Osteocyte (in vitro differentiated cells): ENCODE results near the gene BRD7. TPM values are rescaled to one million over a fixed set of nuclear protein-coding genes. Genes with fewer than 3 reads are reported as not detected.

Experiments used
- DNase-seq: peaks from one replicate; pipeline ENCODE4 v3.0.0; 2021; ENCODE audit warnings: mixed read lengths; ENCODE audit not compliant: unreplicated experiment; ENCODE audit errors: extremely low spot score
- H3K27ac Mint-ChIP-seq: one replicate; pipeline ENCODE4 v1.8.0; 2021; ENCODE audit warnings: mild to moderate bottlenecking, mixed read lengths; ENCODE audit not compliant: unreplicated experiment
- H3K27me3 Mint-ChIP-seq: one replicate; pipeline ENCODE4 v1.8.0; 2021; ENCODE audit warnings: mixed read lengths; ENCODE audit not compliant: unreplicated experiment
- H3K36me3 Mint-ChIP-seq: one replicate; pipeline ENCODE4 v1.8.0; 2021; ENCODE audit warnings: mixed read lengths; ENCODE audit not compliant: unreplicated experiment
- H3K4me1 Mint-ChIP-seq: one replicate; pipeline ENCODE4 v1.8.0; 2021; ENCODE audit warnings: mixed read lengths; ENCODE audit not compliant: unreplicated experiment
- H3K4me3 Mint-ChIP-seq: one replicate; pipeline ENCODE4 v1.8.0; 2021; ENCODE audit warnings: mild to moderate bottlenecking, moderate library complexity, mixed read lengths; ENCODE audit not compliant: unreplicated experiment
- H3K9me3 Mint-ChIP-seq: one replicate; pipeline ENCODE4 v1.8.0; 2021; ENCODE audit warnings: mixed read lengths; ENCODE audit not compliant: unreplicated experiment
- CTCF ChIP-seq: fragments of 200-600 bp; sonication (generic); IDR thresholded peaks from 2 replicates; pipeline ENCODE4 v1.5.0; 2021; ENCODE audit warnings: antibody characterized with exemption, mild to moderate bottlenecking, moderate library complexity
- total RNA-seq: library from RNA; stranded (reverse); gene quantifications from 2 replicates; pipeline ENCODE4 v1.2.1, GENCODE V29; 2021

The BRD7 gene
- total RNA-seq, 1 donor from 2014 or later: 72.3 TPM

DNA sequence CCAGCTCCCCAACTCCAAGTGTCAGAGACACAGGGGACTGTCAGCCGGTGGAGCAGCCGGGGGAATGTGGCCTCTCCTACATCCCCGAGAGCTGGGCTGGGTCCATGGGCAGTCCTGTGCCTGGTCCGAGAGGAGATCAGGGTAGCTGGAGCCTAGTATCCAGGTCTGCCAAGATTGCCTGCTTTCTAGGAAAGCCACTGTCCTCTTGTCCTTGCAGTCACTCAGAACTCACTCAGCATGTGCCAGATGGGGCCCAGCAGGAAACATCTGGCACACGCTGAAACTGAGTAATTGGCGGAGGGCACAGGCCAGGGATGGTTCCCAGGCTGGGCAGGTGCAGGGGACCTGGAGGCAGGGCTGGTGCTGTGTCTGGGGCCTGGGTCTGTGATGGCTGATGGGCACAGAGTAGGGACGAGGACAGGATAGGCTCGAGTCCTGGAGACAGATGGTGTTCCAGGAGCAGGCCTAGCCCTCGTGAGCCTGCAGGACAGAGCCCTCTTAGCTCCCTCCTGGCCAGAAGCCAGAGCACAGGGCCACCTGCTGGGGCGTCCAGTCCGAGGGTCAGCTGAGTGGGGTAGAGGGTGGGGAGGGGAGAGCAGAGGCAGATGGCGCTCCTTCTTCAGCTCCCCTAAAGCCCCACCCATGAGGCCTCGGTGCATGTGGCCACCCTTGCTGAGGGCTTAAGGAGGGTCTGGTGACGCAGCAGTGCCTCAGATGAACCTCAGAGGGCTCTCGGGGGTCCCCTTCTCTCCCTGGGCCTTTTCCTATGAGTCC is 71.3 kb downstream of the BRD7 start:
- Mint-ChIP-seq H3K9me3 (no peaks in the 10 kb centered on the region), H3K4me1 (peaks cover 7% of the 10 kb centered on the region), H3K27me3 (no peaks in the 10 kb centered on the region), H3K27ac (no peak overlapping the region), H3K36me3 (no peaks in the 10 kb centered on the region), H3K4me3 (no peak overlapping the region)
- no peak for TF ChIP-seq CTCF
- no peak for DNase-seq

- H3K9me3 Mint-ChIP-seq: no peaks in the 10 kb centered on the region
- no peak for TF ChIP-seq CTCF
- H3K36me3 Mint-ChIP-seq: no peaks in the 10 kb centered on the region
- no peaks in the 10 kb centered on the region for H3K27me3 Mint-ChIP-seq
- H3K4me3 Mint-ChIP-seq: no peak overlapping the region
- no peak for DNase-seq
- no peak overlapping the region for H3K27ac Mint-ChIP-seq
- H3K4me1 Mint-ChIP-seq: peaks cover 3% of the 10 kb centered on the region
Measured at GRCh38 chr16:50296807-50297206, 72.0 kb downstream of the BRD7 start.

DNA sequence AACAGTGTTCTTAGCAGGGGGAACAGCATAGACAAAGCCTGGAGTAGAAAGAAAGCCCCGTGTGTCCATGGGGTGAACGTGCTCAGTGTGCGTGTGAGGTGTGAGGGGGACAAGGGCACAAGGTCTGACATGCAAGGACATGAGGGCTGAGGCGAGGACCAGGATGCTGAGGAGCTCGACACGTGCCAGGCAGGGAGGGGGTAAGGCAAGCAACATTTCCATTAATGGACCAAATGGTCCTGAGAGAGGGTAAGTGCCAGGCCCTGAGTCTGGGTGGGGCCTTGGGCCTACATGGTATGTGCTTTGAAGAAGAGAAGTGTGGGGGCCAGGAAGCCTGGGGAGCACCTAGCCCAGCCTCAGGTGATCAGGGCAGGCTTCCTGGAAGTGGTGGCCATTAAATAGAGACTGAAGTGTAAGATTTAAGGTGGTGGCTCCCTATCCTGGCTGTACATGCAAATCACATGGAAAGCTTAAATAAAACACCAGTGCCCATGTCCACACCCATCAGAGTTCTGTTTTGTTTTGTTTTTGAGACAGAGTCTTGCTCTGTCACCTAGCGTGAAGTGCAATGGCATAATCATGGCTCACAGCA is 73.2 kb downstream of the BRD7 start:
- H3K27me3 Mint-ChIP-seq: no peaks in the 10 kb centered on the region
- no peak overlapping the region for H3K27ac Mint-ChIP-seq
- DNase-seq: no peak
- no peak for TF ChIP-seq CTCF
- no peaks in the 10 kb centered on the region for H3K36me3 Mint-ChIP-seq
- no peaks in the 10 kb centered on the region for H3K9me3 Mint-ChIP-seq
- no peak overlapping the region for H3K4me3 Mint-ChIP-seq
- H3K4me1 Mint-ChIP-seq: no peaks in the 10 kb centered on the region

GRCh38 chr16:50294955-50295354 is 73.8 kb downstream of the BRD7 start:
- no peak for TF ChIP-seq CTCF
- H3K4me3 Mint-ChIP-seq: no peak overlapping the region
- DNase-seq: no peak
- H3K4me1 Mint-ChIP-seq: no peaks in the 10 kb centered on the region
- no peaks in the 10 kb centered on the region for H3K36me3 Mint-ChIP-seq
- no peaks in the 10 kb centered on the region for H3K9me3 Mint-ChIP-seq
- no peak overlapping the region for H3K27ac Mint-ChIP-seq
- no peaks in the 10 kb centered on the region for H3K27me3 Mint-ChIP-seq

DNA sequence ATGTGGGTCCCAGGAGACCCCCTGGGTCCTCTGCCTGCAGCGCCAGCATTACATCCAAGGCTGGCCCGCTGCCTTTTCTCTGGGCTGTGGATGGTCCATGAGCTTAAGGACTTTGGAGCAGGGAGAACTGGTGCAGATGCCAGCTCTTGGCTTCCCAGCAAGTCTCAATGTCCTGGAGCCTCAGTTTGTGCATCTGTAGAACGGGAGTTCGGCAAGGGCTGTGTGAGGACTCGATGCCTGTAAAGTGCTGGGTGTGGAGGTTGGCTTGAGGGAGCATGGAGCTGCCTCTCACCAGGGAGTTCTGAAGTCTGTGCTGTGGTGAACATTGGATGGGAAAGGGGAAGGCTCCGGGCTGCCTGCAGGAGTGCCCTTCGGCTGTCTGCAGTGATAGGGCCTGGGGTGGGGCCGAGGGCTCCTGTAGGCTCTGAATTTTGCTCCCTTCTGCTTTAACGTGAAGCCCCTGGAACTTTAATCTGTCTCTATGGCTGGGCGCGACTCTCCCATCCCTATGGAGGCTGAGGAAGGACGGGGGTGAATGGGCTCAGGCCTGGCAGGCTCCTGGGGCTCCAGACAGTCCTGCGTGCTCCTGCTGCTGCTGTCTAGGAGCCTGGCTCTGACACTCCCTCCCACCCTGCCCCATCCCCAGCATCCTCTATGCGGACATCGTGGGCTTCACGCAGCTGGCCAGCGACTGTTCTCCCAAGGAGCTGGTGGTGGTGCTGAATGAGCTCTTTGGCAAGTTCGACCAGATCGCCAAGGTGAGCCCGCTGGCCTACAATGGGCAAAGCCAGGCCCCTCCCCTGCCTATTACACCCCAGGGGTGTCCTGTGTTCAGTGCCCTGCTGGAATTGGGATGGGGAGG is 74.6 kb downstream of the BRD7 start:
- no peaks in the 10 kb centered on the region for H3K4me1 Mint-ChIP-seq
- TF ChIP-seq CTCF: no peak
- no peaks in the 10 kb centered on the region for H3K9me3 Mint-ChIP-seq
- no peak for DNase-seq
- no peak overlapping the region for H3K27ac Mint-ChIP-seq
- no peaks in the 10 kb centered on the region for H3K36me3 Mint-ChIP-seq
- no peak overlapping the region for H3K4me3 Mint-ChIP-seq
- H3K27me3 Mint-ChIP-seq: no peaks in the 10 kb centered on the region
